ENCODE data around the gene HABP4. TPM values are rescaled to one million over a fixed set of nuclear protein-coding genes. Genes with fewer than 3 reads are reported as not detected.

HABP4 gene, protein sequence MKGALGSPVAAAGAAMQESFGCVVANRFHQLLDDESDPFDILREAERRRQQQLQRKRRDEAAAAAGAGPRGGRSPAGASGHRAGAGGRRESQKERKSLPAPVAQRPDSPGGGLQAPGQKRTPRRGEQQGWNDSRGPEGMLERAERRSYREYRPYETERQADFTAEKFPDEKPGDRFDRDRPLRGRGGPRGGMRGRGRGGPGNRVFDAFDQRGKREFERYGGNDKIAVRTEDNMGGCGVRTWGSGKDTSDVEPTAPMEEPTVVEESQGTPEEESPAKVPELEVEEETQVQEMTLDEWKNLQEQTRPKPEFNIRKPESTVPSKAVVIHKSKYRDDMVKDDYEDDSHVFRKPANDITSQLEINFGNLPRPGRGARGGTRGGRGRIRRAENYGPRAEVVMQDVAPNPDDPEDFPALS
- 14.6 and 25.2 TPM in 2 replicates for total RNA-seq

GRCh38 chr9:96449845-96450612 lies at the start of gene HABP4:
Gene HABP4, plus strand, starts transcription at chr9:96450169. Its CDS starts 111 bp downstream, at chr9:96450280.

GRCh38 chr9:96418083-96418919 lies 31.7 kb upstream of the HABP4 start, which contains the start of gene ZNF367:
Gene ZNF367, minus strand, starts transcription at chr9:96418370. Its CDS starts 338 bp downstream, at chr9:96418032.

Other genes starting within 250 kb of the HABP4 start
- gene HSD17B3, start 148.0 kb upstream of the HABP4 start, total RNA-seq = not detected in 2 replicates
- 13.1 and 18.0 TPM in 2 replicates for gene SLC35D2, start 66.5 kb upstream of the HABP4 start, total RNA-seq
- 0.09 and 0.95 TPM in 2 replicates for gene ZNF367, start 31.8 kb upstream of the HABP4 start, total RNA-seq
- gene CDC14B, start 169.7 kb downstream of the HABP4 start, total RNA-seq = 29.9 and 42.6 TPM in 2 replicates
- 10.5 and 16.2 TPM in 2 replicates for gene PRXL2C, start 205.1 kb downstream of the HABP4 start, total RNA-seq